Testis (tissue), 2 donors: ENCODE results near the gene KIF5C.

Experiments used
- CTCF ChIP-seq, 3 experiments: fragments of 450-650 bp in 2 of 3; fragments of 200-600 bp in 1 of 3; sonication (generic) in 1 of 3; IDR thresholded peaks; one replicate each; pipeline ENCODE4 v1.5.1; 2016 to 2019; ENCODE audit warnings: antibody characterized with exemption in 3 of 3, mild to moderate bottlenecking in 2 of 3, moderate library complexity in 1 of 3
- POLR2A ChIP-seq: fragments of 450-650 bp; IDR thresholded peaks from one replicate; pipeline ENCODE4 v1.6.1; 2017; ENCODE audit warnings: antibody characterized with exemption, mild to moderate bottlenecking, moderate library complexity

- TF ChIP-seq CTCF (IDR thresholded peaks at IDR 0.05): no peak
- TF ChIP-seq POLR2A: no peak
These were observed 7.0 kb downstream of the KIF5C start for GRCh38 chr2:148882051-148882450.
